ENCODE results near the gene ELMO1.

DNA sequence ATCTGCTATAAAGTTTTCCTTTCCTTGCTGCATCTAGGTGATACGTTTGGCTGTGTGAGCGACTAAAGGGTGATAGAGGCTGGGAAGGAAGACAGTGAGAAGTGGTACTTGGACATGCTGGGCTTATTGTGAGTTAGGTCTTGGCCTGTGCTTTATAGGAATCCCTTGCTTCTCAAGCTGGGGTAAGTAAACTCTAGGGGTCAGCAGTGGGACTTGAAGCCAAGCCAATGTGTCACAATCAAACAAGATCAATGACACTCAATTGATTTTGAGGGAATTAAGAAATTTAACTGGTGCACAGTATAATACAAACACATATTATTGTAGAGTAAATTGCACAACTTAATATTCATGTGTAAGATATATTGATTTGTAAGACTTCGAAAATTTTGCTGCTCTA is 568.6 kb downstream of the ELMO1 start:
- TF ChIP-seq, protein P1, sequence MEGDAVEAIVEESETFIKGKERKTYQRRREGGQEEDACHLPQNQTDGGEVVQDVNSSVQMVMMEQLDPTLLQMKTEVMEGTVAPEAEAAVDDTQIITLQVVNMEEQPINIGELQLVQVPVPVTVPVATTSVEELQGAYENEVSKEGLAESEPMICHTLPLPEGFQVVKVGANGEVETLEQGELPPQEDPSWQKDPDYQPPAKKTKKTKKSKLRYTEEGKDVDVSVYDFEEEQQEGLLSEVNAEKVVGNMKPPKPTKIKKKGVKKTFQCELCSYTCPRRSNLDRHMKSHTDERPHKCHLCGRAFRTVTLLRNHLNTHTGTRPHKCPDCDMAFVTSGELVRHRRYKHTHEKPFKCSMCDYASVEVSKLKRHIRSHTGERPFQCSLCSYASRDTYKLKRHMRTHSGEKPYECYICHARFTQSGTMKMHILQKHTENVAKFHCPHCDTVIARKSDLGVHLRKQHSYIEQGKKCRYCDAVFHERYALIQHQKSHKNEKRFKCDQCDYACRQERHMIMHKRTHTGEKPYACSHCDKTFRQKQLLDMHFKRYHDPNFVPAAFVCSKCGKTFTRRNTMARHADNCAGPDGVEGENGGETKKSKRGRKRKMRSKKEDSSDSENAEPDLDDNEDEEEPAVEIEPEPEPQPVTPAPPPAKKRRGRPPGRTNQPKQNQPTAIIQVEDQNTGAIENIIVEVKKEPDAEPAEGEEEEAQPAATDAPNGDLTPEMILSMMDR (IDR thresholded peaks at IDR 0.05): no peak
- TF ChIP-seq POLR2A (IDR thresholded peaks at IDR 0.05): no peak

All from heart left ventricle (tissue), 13 donors.